IPS DF 4.7 (cell line): Measurements from ENCODE around the gene OR2W1.
A peak's percentile ranks its signal among the peaks of the same experiment; 100 is the strongest.

Experiments
- DNase-seq: peaks from one replicate; pipeline ENCODE4 v3.0.0-alpha.2; 2013; ENCODE audit warnings: low spot score; ENCODE audit errors: extremely low read depth

OR2W1 gene, protein sequence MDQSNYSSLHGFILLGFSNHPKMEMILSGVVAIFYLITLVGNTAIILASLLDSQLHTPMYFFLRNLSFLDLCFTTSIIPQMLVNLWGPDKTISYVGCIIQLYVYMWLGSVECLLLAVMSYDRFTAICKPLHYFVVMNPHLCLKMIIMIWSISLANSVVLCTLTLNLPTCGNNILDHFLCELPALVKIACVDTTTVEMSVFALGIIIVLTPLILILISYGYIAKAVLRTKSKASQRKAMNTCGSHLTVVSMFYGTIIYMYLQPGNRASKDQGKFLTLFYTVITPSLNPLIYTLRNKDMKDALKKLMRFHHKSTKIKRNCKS

GRCh38 chr6:29045075-29045474 lies at the start of gene OR2W1:
Gene OR2W1 (minus strand): TSS chr6:29045175. CDS start chr6:29045175, 0 bp downstream.
- DNase-seq: no peak

DNA sequence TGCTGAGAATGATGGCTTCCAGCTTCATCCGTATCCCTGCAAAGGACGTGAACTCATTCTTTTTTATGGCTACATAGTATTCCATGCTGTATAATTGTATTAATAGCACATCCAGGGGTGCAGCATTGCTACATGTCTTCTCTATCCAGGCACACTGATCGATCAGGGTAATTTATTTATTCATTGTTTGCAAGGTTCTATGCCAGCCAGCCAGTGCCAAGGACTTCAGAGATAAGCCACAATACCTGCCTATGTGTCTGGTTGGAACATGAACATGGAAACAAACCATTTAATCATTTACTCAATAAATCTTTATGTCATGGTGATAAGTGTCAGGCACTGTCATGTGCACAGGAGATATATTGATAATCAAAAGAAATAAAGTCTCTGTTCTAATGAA lies 48.0 kb upstream of the OR2W1 start:
- DNase-seq: no peak

DNA sequence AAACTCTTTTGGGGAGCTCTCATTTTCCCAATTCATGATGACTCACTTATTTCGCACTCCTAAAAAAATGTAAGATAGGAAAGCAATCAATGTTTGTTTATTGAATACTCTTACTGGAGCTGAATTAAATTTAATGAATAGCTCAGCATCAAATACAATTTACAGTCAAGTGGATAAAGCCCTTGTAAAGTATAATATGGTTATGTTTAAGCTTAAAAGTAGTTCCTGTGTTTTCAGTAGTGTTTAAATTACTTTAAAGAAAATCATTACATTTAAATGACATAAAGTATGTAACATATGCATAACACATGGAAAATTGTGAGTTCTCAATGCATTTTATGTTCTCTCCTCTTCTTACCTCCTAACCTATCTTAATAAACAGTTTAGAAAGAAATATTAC lies 42.2 kb upstream of the OR2W1 start, which contains the start of gene OR2B3:
OR2B3 (minus strand) TSS at position 101 of the 400 bp plus-strand sequence; CDS start at position 36, 65 bp downstream.
- DNase-seq: no peak

GRCh38 chr6:29082457-29082856 lies 37.5 kb upstream of the OR2W1 start:
- no peak for DNase-seq

- no peak for DNase-seq
Observed at GRCh38 chr6:29081312-29081711, 36.3 kb upstream of the OR2W1 start.

- DNase-seq: no peak
Observed at GRCh38 chr6:29079203-29079602, 34.2 kb upstream of the OR2W1 start.

DNA sequence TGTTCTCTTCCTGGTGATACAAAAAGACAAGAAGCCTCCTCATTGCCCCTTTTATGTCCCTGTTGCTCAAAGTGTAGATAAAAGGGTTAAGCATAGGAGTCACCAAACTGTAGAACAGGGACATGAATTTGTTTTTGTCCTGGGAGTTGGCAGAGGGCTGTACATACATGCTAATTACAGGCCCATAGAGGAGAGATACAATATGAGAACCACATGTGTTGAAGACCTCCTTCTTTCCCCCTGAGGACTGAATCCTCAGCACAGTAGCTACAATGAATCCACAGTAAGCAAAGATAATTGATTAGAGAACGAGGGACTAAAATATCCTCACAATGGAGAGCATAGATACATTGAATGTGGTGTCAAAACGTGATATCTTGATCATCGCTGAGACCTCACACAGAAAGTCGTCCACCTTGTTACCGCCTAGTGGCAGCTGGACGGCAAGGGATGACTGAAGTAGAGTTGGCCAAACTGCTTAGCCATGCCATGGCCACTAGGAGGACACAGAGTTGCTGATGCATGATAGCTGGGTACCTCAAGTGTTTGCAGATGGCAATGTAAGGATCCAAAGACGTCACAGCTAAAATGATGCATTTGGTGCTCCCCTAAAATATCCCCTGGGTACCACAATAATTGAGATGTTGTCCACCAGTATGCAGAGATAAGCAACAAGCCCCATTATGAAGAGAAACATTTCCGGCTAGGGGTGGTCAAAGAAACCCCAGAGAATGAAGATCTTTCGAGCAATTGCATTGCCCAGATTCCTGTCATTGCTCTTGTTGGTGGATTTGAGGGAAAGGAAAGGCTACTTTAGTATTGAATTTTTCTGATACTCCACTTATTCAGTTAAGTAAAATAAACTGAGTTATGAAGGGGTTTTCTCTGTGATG lies 27.1 kb upstream of the OR2W1 start:
- peak; percentile 44 for DNase-seq

DNA sequence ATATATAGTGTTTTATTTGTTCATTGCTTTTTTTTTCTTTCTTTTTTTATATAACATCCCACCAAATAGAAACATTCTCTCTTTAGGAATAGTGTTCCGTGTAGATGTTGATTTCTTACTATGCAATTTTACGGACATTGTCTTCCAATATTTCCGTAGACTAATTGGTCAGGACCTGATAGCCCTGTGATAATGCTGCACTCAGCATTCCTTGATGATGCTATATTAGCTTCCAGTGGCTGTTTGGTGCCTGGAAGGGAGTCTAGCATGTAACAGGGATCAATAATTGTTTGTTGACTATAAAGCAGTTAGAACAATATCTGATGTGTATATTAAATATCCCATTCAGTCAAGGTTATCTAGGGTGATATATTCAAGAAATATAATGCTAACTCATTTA lies 6.7 kb upstream of the OR2W1 start:
- no peak for DNase-seq

DNA sequence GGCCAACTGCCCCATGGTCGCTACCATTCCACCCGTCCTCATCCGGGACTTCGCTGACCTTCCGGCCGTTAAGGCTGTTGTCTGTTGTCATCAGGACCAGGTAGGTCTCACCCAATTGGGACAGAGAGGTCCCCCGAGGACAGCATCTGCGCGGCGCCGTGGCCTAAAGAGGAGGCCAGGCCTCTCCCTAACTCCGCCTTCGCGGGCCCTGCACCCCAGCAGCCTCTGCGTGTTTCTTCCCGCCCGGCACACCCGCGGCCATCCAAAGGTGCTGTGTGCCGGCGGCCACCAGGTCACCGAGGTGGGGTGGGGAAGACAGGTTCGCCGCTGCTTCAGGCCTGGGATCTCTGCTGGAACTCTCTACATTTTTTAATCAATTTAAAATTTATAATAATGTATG lies 9.0 kb downstream of the OR2W1 start:
- DNase-seq: no peak

DNA sequence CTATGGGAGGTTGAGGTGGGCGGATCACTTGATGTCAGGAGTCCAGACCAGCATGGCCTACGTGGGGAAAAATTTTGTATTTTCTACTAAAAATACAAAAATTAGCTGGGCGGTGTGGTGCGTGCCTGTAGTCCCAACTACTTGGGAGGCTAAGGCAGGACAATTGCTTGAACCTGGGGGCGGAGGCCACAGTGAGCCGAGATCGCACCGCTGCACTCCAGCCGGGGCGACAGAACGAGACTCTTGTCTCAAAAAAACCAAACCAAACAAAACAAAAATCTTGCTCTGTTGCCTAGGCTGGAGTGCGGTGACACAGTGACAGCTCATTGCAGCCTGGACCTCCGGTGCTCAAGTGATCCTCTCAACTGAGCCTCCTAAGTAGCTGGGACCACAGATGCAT lies 16.2 kb downstream of the OR2W1 start:
- no peak for DNase-seq

DNA sequence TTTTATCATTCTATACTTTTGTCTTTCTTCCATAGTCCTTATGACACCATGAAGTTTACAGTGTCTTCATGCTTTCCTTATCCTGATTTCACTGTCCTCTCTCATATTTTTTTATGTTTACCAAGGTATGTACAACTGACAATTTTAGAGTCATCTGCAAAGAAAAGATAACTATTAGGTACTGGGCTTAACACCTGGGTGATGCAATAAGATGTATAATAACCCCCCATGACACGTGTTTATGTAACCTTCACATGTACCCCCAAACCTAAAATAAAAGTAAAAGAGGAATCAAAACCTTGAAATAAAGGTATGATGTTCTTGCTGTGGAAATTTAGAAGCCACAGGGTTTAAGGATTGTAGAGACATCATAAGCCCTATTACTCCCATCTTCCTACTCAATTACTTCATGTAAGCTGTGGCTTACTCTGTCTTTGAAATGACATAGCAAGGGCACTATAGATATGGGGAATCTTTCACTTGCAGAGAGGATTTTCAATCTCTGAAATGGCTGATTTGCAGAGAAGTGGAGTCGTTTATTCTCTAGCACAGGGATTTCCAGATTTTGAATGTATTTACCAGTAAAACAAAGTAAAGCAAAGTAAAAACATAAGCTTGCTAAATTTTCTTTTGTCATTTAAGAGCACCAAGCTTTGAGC lies 18.9 kb downstream of the OR2W1 start:
- DNase-seq: no peak

GRCh38 chr6:29021434-29021833 lies 23.5 kb downstream of the OR2W1 start:
- no peak for DNase-seq

DNA sequence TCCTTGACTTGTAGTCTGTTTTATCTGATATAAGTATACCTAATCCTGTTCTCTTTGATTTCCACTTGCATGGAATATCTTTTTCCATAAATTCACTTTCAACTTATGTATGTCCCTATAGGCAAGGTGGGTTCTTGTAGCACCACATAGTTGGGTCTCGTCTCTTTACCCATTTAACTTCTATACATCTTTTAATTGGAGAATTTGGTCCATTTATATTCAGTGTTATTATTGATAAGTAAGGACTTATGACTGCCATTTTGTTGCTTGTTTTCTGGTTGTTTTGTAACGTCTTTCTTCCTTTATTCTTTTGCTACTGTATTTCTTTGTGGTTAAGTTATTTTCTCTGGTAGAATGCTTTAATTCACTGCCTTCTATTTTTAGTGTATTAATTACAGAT lies 25.3 kb downstream of the OR2W1 start:
- no peak for DNase-seq

DNA sequence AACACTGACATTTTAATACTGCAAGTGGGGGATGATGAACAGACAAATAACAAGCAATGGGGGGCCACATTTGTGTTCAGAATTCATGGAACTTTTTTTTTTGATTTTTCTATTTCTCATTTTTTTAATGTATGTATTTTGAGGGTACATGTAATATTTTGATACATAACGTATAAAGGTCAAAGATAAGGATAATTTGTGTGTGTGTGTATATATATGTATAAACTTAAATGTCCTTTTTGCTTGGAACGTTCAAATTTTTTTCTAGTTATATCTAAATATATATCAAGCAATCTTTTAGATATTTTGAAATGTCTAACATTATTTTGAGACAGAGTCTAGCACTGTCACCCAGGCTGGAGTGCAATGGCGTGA lies 27.6 kb downstream of the OR2W1 start:
- no peak for DNase-seq

GRCh38 chr6:29016559-29017427 lies 28.2 kb downstream of the OR2W1 start:
- DNase-seq: peak; percentile 62

GRCh38 chr6:29014729-29015608 lies 30.0 kb downstream of the OR2W1 start:
- DNase-seq: no peak

GRCh38 chr6:29011276-29011734 lies 33.7 kb downstream of the OR2W1 start:
- DNase-seq: no peak

DNA sequence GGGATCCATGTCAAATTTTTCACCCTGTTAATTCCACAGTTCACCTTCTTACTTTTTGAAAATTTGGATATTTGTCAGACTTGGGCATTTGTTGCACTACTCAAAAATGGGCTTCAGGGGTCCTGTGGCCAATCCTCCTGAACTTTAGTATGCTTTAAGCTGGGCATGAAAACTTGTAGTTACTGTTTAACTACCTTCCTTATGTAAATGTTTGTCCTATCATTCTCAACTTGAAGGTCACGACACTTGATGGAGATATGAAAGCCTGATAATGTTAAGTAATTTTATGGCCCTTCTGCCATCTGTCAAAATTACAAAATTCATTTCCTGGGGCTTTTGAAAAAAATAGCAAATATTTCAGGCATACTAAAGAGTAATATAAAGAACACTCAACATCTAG lies 35.6 kb downstream of the OR2W1 start:
- DNase-seq: no peak

DNA sequence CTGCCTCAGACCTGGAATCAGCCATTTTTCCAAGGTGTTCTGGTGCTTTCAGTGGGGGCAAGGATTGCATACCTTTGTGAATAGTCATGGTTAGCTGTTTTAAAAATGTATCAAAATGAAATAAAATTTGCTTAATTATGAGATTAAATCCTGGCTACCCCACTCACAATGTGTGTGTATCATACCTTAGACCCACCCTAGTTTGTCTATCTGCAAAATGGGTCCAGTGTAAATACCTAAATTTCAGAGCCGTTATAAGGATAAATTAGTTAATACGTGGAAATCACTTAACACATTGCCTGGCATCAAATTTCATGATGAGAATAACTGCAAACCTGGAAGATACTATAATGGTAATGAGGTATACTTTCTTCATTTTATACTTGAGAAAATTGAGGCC lies 36.9 kb downstream of the OR2W1 start:
- no peak for DNase-seq
